ENCODE results near the gene CPAMD8. TPM values are rescaled to one million over a fixed set of nuclear protein-coding genes. Genes with fewer than 3 reads are reported as not detected.
A peak's percentile ranks its signal among the peaks of the same experiment; 100 is the strongest.

CPAMD8 gene
- total RNA-seq, 1 donor, result 0.36 TPM

DNA sequence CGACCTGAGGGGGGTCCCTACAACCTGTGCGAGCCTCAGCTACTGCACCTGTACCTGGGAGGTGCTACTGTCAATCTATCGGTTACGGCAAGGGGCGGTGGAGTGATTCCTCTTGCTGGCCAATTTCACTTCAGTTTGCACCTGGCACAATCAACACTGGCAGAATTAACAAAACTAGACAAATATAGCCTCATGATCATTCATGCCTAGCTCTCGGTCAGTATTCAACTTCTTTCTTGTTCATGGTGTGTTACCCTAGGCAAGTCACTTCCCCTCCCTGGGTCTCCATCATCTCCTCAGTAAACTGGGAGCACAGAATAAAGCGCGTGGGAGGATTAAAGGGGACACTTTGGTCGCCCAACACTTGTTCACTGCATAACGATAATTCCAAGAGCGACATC is 48.0 kb upstream of the CPAMD8 start:
- Histone ChIP-seq H3K27me3 (ENCODE audit: insufficient read depth, low read length) (no peaks in the 10 kb centered on the region), H3K9me3 (ENCODE audit: low read depth, low read length) (no peaks in the 10 kb centered on the region), H3K4me2 (ENCODE audit: insufficient read depth, low read length) (peak overlapping the region; percentile 93), H3K4me1 (ENCODE audit: insufficient read depth, low read length) (peaks cover 43% of the 10 kb centered on the region), H3K79me2 (ENCODE audit: insufficient read depth, low read length) (peaks cover 61% of the 10 kb centered on the region), H2AFZ (ENCODE audit: low read length) (peak overlapping the region; percentile 82), H4K20me1 (ENCODE audit: insufficient read depth, low read length) (peaks cover 15% of the 10 kb centered on the region), H3K4me3 (ENCODE audit: insufficient read depth, low read length) (peak overlapping the region; percentile 81), H3K27ac (ENCODE audit: low read depth, low read length) (peak overlapping the region; percentile 79), H3K36me3 (ENCODE audit: insufficient read depth, low read length) (peaks cover 10% of the 10 kb centered on the region)
- DNase-seq (ENCODE audit: insufficient read length, low spot score, missing footprints), result peak; percentile 78
- TF ChIP-seq, protein P1, sequence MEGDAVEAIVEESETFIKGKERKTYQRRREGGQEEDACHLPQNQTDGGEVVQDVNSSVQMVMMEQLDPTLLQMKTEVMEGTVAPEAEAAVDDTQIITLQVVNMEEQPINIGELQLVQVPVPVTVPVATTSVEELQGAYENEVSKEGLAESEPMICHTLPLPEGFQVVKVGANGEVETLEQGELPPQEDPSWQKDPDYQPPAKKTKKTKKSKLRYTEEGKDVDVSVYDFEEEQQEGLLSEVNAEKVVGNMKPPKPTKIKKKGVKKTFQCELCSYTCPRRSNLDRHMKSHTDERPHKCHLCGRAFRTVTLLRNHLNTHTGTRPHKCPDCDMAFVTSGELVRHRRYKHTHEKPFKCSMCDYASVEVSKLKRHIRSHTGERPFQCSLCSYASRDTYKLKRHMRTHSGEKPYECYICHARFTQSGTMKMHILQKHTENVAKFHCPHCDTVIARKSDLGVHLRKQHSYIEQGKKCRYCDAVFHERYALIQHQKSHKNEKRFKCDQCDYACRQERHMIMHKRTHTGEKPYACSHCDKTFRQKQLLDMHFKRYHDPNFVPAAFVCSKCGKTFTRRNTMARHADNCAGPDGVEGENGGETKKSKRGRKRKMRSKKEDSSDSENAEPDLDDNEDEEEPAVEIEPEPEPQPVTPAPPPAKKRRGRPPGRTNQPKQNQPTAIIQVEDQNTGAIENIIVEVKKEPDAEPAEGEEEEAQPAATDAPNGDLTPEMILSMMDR (IDR thresholded peaks at IDR 0.05; ENCODE audit: extremely low read depth, low read depth, low read length), result no peak

DNA sequence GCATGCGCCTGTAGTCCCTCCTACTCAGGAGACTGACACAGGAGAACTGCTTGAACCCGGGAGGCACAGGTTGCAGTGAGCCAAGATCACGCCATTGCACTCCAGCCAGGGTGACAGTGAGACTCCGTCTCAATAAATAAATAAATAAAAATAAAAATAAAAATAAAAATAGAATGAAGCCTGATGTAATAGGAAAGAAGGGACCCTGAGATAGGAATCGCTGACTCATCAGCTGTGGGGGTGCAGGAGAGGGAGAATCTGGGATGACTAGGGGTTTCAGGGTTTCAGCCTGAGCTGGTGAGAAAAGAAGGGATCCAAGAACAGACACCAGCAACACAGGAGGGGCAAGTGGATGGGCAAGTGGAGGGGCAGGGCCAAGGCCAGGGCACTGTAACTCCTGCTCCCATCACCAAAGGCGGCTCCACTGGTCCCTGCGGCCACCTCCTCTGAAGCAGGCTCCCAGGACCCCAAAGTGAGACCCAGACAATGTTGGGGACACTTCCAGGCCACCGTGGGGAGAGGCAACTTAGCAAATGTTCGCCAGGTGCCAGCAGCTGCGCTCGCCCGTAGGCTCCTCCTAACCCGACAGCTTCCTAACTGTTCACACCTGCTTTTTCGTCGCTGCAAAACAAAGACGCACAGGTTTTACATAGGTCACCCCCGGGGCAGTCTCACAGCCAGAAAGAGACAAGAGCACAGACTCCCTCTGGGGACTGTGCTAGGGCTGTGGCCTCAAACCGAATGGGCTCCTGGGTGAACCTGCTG is 47.4 kb upstream of the CPAMD8 start:
- DNase-seq (ENCODE audit: insufficient read length, low spot score, missing footprints), result peak; percentile 68
- H4K20me1 ChIP-seq (ENCODE audit: insufficient read depth, low read length), result peaks cover 15% of the 10 kb centered on the region
- peaks cover 57% of the 10 kb centered on the region for H3K79me2 ChIP-seq (ENCODE audit: insufficient read depth, low read length)
- no peaks in the 10 kb centered on the region for H3K27me3 ChIP-seq (ENCODE audit: insufficient read depth, low read length)
- H3K4me2 ChIP-seq (ENCODE audit: insufficient read depth, low read length), result peak overlapping the region; percentile 93
- H2AFZ ChIP-seq (ENCODE audit: low read length), result peak overlapping the region; percentile 82
- peaks cover 37% of the 10 kb centered on the region for H3K4me1 ChIP-seq (ENCODE audit: insufficient read depth, low read length)
- no peaks in the 10 kb centered on the region for H3K9me3 ChIP-seq (ENCODE audit: low read depth, low read length)
- H3K36me3 ChIP-seq (ENCODE audit: insufficient read depth, low read length), result peaks cover 10% of the 10 kb centered on the region
- H3K27ac ChIP-seq (ENCODE audit: low read depth, low read length), result peak overlapping the region; percentile 79
- peak overlapping the region; percentile 81 for H3K4me3 ChIP-seq (ENCODE audit: insufficient read depth, low read length)
- TF ChIP-seq, protein P1 (IDR thresholded peaks at IDR 0.05; ENCODE audit: extremely low read depth, low read depth, low read length), result no peak

DNA sequence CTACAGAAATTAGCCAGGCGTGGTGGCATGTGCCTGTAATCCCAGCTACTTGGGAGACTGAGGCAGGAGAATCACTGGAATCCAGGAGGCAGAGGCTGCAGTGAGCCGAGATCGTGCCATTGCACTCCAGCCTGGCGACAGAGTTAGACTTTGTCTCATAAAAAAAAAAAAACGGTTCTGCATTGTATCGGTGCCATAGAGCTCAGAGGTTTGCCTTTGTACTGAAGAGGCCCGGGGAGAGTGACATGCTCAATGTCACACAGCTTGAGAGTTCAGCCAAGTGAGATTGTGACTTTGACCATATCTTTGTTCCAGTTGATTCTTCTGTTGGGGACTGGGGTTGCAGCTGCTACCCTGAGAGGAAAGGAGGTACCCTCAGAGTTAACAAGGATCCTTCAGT is 44.3 kb upstream of the CPAMD8 start:
- no peaks in the 10 kb centered on the region for H4K20me1 ChIP-seq (ENCODE audit: insufficient read depth, low read length)

DNA sequence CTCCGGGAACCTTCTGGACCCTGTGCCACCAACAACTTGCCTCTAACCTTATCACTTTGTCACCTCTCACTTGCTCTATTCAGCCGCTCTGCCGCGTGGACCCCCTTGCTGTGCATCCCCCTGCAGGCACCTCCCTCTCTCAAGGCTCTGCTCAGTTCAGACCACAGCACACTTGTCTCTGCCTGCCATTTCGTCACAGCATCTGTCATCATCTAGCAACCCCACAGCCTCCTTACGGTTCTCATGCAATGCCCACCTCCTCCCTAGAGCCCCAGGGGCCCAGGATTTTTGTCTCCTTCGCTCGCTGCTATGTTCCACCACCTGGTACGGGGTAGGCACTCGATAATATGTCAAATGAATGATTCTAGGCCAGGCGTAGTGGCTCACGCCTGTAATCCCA is 43.8 kb upstream of the CPAMD8 start:
- Histone ChIP-seq H3K36me3 (ENCODE audit: insufficient read depth, low read length) (no peaks in the 10 kb centered on the region), H3K4me2 (ENCODE audit: insufficient read depth, low read length) (no peak overlapping the region), H3K27me3 (ENCODE audit: insufficient read depth, low read length) (no peaks in the 10 kb centered on the region), H3K27ac (ENCODE audit: low read depth, low read length) (no peak overlapping the region), H3K4me3 (ENCODE audit: insufficient read depth, low read length) (no peak overlapping the region), H4K20me1 (ENCODE audit: insufficient read depth, low read length) (no peaks in the 10 kb centered on the region), H3K79me2 (ENCODE audit: insufficient read depth, low read length) (peaks cover 26% of the 10 kb centered on the region), H3K9me3 (ENCODE audit: low read depth, low read length) (no peaks in the 10 kb centered on the region), H3K4me1 (ENCODE audit: insufficient read depth, low read length) (peaks cover 10% of the 10 kb centered on the region), H2AFZ (ENCODE audit: low read length) (no peak overlapping the region)
- TF ChIP-seq, protein P1 (IDR thresholded peaks at IDR 0.05; ENCODE audit: extremely low read depth, low read depth, low read length), result no peak
- no peak for DNase-seq (ENCODE audit: insufficient read length, low spot score, missing footprints)

More for the DNA sequence above, 44.3 kb upstream of the CPAMD8 start:
- H3K36me3 ChIP-seq (ENCODE audit: insufficient read depth, low read length), result no peaks in the 10 kb centered on the region
- H3K4me1 ChIP-seq (ENCODE audit: insufficient read depth, low read length), result peaks cover 10% of the 10 kb centered on the region
- peaks cover 27% of the 10 kb centered on the region for H3K79me2 ChIP-seq (ENCODE audit: insufficient read depth, low read length)
- H3K4me3 ChIP-seq (ENCODE audit: insufficient read depth, low read length), result no peak overlapping the region
- no peak overlapping the region for H3K4me2 ChIP-seq (ENCODE audit: insufficient read depth, low read length)
- H3K9me3 ChIP-seq (ENCODE audit: low read depth, low read length), result no peaks in the 10 kb centered on the region
- TF ChIP-seq, protein P1 (IDR thresholded peaks at IDR 0.05; ENCODE audit: extremely low read depth, low read depth, low read length), result no peak
- no peaks in the 10 kb centered on the region for H3K27me3 ChIP-seq (ENCODE audit: insufficient read depth, low read length)
- H3K27ac ChIP-seq (ENCODE audit: low read depth, low read length), result no peak overlapping the region
- no peak overlapping the region for H2AFZ ChIP-seq (ENCODE audit: low read length)
- DNase-seq (ENCODE audit: insufficient read length, low spot score, missing footprints), result peak; percentile 29
